ENCODE results near the gene ZNF195.

ZNF195 gene

DNA sequence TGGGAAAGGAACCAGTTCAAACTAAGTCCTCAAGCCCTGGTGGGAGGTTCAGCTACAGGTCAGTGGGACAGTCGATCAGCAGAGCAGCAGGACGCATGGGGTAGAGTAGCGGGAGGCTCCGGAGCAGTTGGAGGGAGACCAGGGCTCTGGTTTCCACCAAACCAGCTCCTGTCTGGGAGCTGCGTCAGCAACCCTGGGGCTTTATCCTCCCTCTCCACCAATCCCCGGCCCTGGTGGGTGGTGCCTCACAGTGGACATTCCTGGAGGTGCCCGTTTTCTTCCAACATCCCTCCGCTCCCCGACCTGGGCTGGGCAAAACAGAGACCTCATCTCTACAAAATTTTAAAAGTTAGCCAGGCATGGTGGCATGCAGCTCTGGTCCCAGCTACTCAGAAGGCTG is 32.4 kb downstream of the ZNF195 start:
- H3K27ac ChIP-seq: no peak overlapping the region
- TF ChIP-seq CTCF (conservative IDR thresholded peaks at IDR 0.05): no peak

- no peak overlapping the region for H3K27ac ChIP-seq
- no peak for TF ChIP-seq CTCF (conservative IDR thresholded peaks at IDR 0.05)
Observed at GRCh38 chr11:3345736-3346135, 33.2 kb downstream of the ZNF195 start.

DNA sequence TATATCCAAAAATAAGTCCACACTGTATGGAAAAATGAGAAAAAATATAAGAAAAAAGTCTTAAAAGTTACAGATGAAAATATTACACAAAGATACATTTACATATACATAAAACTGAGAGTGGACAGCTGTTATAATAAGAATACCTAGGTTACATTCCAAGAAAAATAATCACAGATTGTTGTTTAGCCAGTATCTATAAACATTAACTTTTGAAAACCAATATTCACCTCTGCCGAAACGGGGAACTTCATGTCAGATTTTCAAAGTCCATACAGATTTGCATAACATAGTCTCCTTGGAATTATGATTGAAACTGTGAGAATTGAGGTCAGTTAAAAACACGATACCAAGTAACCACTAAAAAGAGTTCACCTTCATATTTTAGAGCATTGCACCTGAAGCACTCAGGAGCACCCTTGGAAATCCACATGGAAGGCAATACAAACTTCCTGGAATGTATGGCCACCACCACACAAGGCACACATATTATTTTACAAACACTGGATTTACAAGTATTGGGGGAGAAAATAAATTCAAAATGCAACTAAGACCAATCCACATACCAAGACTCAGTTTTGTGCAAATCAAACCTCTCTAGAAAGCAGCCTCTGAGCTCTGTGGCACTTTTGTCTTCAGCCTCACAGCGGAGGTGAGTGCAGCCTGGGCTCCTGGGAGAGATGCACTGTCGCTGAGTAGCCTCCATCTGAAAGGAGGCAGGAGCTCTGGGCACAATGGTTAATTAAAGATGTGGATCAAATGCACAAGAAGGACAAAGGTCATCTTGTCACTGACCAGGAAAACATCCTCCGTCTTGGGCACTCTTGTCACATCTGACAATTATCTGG is 34.4 kb downstream of the ZNF195 start:
- H3K27ac ChIP-seq: no peak overlapping the region
- TF ChIP-seq CTCF (conservative IDR thresholded peaks at IDR 0.05): no peak

DNA sequence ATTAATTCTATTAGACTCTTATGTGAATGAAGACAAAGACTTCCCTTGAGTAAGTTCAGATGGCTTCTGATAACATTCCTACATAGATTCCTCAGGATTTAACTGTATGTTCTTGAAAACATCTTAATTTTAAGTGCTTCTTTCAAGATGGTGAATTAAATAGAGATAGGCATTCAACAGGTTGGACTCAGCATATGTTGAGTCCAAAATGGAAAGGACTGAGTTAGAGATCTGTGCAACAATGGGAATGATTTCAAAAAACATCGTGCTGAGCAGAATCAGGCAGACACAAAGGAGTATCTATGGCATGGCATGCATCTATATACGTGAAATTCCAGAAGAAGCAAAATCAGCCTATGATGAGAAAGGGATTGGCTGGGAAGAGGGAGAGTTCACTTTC is 36.2 kb downstream of the ZNF195 start:
- no peak for TF ChIP-seq CTCF (conservative IDR thresholded peaks at IDR 0.05)
- no peak overlapping the region for H3K27ac ChIP-seq

DNA sequence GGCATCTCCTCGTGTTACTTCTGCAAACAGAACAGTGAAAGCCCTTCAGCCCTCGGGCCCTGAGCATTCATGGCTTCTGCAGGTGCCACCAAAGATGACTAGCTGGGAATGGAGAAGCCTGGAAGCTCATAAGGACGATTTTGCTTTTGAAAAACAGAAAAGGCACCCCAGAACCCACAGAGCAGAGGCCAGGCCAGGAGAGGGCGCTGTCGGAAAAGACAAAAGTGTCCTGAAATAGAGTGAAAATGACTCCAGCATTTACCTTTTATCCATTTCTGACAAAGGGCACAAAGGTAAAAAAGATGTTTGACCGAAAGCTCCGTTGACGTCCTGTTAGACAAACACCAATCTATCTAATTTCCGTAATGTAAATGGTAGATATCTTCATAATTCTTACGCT is 37.6 kb downstream of the ZNF195 start:
- TF ChIP-seq CTCF (conservative IDR thresholded peaks at IDR 0.05): peak; percentile 46
- no peak overlapping the region for H3K27ac ChIP-seq

- no peak for TF ChIP-seq CTCF (conservative IDR thresholded peaks at IDR 0.05)
- no peak overlapping the region for H3K27ac ChIP-seq
Observed at GRCh38 chr11:3340025-3340424, 38.9 kb downstream of the ZNF195 start.

DNA sequence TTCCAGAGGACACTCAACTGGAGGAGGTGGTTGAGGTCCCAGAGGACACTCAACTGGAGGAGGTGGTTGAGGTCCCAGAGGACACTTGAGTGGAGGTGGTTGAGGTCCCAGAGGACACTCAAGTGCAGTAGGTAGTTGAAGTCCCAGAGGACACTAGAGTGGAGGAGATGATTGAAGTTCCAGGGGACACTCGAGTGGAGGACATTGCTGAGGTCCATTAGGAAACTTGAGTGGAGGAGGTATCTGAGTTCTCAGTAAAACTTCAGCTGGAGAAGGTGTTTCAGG is 39.7 kb downstream of the ZNF195 start:
- TF ChIP-seq CTCF (conservative IDR thresholded peaks at IDR 0.05): no peak
- H3K27ac ChIP-seq: no peak overlapping the region

All from VCaP (cell line).